Measurements from ENCODE around the gene FOXK2.
"Not testable (repeated sequence)": the region's sequence is repeated elsewhere in the genome, so short reads cannot be mapped to it uniquely, and the experiment has no call there.

- not testable (repeated sequence) for TF ChIP-seq POLR2A (IDR thresholded peaks at IDR 0.05; ENCODE audit: low read depth); CTCF (IDR thresholded peaks at IDR 0.05)
Observed at GRCh38 chr17:82506402-82506801, 13.1 kb upstream of the FOXK2 start.

Data from esophagus muscularis mucosa (tissue), 3 donors.